ENCODE data around the gene GNG4.

The GNG4 gene

DNA sequence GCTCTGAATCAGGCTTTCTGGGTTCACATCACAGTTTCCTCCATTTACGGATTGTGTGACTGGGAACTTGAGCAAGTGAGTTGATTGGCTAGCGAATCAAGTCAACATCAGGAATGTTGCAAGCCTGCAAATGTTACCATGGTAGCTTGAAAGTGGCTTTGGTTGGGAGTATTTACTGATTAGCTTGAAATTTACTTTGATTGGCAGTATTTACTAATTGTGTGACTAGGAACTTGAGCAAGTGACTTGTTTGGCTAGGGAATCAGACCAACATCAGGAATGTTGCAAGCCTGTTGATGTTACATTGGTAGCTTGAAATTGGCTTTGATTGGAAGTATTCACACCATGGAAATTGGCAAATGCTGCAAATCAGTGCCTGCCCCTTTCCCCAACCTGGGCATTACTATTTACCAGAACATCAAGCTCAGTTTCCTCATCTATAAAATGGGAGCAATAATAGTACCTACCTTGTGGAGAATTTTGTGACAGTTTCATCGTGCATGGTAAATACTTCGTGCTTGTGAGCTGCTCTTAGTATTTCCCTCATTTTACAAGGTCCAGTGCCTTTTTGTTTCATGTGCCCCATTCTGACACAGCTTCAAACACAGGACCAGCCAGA is 122.3 kb downstream of the GNG4 start:
- DNase-seq (ENCODE audit: low spot score), result no peak

DNA sequence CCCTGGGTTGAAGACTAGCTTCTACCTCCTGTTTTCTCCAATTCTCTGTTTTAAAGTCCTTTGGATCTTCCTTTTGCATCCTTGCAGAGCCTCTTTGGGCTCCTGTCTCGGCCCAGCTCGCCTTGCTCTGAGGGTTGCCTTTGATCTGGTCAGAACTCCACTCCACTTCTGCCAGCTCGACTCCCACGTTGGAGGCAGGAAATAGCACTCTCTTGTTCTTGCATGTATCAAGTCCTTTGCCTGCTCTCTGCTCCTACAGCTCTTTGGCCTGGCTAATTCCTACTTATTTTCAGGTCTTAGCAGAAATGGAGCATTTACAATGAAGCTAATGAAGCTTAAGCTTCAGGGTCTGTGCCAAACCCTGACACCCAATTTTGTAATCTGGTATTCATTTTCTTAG is 124.3 kb downstream of the GNG4 start:
- no peak for DNase-seq (ENCODE audit: low spot score)

DNA sequence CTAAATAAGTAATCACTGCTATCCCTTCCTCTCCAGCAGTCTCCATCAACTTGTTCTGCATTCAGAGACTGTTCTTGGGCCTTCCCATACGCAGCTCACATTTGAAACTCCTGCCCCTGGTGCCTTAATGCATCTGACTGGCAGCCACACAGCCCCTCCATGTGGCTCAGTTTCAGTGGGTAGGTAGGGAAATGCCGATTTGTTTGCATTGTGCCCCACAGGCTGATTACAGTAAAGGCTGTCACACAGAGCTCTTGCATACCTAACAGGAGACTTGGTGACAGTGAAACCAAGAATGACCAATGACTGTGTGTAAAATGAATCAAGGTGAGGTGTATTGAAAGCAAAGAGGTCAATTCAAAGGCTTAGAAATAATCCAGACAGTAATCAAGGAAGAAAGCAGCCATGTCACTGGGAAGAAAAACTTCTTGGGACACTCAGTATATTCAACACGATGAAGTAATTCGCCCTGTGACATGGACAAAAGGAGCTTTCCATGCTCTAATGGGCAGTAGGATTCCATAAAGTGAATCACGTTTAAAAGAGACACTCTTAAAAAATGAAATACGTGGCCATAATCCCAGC is 132.6 kb downstream of the GNG4 start:
- no peak for DNase-seq (ENCODE audit: low spot score)

DNA sequence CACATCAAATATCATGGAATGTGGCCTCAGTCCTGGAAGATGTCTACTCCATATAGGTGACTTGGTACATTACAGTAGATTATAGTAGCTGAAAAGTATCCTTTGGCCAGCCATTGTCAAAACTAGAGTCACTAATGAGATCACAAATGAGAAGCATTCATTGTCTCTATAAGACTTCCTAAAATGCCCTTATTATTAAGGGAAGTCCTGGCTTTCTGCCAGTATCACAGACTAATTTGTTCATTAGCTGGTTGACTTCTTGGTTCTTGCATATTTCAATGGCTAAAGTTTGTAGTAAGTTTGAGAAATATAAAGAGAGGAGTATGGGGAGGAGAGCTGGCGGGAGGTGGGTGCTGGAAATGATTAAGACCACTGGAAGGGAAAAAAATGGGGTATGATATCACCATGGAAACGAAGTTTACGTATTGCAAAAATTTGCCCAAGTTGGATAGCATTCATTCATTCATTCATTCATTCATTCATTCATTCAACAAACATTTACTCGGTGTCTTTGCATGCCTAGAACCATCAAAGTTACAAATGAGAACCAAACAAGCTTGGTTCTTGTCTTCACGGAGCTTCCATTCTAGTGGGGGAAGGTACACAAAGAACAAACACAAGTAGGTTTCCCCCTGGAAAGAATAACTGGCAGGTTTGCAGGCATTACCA is 133.6 kb downstream of the GNG4 start:
- DNase-seq (ENCODE audit: low spot score), result no peak

DNA sequence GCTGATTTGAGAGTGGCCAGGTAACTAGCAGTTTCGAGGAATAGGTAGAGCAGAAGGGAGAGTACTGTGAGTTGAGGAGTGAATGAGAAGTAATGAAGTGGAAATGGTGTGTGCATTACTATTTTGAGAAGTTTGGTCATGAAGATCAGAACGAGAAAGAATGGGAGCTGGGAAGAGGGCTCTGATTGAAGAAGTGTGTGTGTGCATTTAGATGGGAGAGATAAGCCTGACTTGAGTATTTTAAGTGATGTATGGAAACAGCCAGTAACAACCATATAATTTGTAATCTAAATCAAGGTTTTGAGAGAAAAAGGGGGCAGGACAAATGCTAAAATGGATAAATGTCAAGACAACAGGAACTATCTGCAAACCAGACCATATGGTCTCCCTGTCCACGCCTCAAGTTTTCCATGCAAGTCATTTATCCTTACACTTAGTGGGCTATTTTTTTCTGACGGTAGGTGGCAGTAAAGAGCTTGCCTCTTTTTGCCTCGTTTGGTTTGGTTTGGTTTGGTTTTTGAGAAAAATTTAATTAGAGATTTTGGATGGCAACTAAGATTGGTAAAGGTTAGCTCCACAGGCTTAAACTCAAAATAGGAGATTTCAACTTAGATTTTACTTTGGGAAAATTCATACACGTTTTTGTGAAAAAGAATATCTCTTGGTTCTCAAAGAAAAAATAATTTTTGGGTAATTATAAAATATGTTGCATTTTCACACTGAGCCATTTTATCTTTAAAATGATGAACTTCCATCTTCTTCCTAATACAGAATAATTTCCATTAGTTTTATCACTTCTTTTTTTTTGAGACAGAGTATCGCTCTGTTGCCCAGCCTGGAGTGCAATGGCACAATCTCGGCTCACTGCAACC is 135.9 kb downstream of the GNG4 start:
- DNase-seq (ENCODE audit: low spot score), result peak; percentile 79

DNA sequence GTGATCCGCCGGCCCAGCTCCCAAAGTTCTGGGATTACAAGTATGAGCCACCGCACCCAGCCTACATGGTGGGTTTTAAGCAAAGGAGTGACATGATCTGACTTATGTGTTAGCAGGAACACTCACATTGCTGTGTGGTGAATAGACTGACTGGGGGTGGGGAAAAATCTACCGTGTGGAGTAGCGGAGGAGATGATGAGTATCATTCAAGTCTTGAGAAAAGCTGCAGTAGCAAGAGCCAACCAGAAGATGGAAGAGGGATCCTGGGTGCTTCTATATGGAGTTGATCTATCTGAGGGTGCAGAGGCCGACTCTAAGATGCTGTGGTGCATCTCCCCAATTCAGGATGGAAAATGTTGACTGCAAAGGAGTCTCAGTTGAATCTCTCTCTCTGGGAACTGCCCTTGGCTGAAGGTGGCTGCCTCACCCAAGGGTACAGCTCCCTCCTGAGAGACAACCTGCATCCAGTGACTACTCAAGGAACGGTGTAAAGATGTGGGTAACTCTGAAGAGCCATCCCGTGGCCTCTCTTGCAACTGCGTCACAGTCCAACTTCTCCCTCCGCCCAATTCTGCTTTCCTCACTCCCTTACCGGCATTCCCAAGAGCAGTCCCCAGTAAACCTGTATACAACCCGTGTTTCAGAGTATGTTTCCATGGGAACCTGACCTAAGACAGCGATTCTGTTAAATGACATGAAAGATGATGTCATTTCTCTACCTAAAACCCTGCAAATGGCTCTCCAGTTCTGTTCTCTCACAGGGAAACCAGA is 137.9 kb downstream of the GNG4 start:
- DNase-seq (ENCODE audit: low spot score), result peak; percentile 59

DNA sequence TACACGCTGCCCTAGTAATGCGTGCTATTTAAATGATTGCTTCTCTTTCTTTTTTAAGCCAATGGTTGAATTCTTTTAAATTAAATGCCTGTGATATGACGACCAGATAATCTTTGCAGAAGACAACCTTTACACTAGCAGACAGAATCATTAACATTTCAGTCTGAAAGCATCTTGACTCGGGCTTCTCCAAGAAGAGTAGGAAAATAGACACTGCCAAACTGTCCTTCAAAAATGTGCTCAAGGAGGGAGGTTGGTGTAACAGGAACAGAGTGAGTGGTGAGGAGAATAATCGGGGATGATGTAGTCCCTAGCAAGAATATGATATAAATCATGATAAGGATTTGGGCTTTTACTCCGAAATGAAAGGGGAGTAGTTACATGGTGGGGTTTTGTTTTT is 138.8 kb downstream of the GNG4 start:
- DNase-seq (ENCODE audit: low spot score), result no peak

DNA sequence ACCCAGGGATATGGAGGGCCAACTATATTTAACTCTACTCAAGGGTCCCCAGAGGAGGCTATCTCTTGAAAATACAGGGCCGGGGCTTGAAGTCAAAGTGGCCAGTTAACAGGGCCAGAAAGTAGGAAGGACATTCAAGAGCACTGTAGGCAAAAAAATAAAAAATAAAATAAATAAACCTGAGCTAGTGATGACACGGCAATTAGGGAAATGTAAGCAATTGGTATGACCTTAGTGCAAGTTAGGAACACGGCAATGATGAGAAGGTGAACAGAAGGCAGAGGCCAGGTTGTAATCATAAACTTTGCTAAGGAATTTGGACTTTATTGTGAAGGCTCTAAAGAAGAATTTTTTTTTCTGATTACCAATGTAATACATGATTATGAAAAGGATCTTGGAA is 142.0 kb downstream of the GNG4 start:
- DNase-seq (ENCODE audit: low spot score), result no peak

DNA sequence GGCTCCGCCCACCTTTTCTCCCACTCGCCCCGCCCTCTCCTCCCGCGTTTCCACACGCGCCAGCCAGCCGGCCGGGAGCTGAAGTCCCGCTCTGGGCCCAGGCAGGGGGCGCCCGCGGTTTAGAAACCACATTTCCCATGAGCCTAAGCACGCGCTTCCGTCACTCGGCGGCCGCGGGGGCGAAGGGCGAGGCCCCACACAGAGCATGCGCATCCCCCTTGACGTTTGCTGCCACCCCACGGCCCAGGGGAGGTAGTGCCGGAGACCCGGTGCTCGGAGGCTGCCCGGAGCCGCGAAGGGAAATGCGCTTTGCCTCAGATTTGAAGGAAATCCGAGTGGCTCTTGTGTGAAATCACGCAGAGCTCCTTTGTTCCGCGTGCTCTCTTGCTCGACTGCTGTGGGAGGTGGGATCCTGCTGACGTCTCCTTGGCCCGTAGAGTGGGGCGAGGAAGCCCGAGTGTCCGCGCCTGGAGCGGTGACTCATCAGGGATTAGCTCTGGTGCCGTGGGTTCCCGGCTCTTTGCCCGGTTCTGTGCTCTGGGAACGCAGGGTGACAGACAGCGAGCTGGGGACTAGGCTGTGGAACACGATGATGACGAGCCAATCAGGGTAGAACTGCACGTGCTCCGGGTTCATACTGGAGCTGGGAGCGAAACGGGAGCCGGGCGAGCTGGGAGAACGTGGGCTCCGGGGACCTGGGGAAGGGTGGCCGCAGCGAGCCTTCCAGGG is 144.9 kb downstream of the GNG4 start:
- DNase-seq (ENCODE audit: low spot score), result peak; percentile 98

DNA sequence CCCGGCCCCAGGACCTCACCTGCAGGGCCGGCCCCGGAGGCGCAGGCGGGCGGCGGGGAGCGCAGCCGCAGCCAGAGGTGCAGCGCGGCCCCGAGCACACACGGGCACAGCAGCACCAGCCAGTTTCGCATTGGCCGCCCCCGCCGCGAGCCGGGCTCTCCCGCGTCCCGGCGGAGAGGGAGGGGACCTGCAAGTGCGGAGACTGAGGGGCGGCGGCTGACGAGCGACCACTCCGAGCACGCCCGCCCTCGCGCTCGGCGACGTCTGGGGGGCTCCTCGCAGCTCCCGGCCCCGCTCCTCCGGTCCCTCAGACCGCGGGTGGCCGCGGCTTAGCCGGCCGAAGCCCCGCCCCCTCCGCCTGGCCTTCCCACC is 145.5 kb downstream of the GNG4 start, which contains the start of gene B3GALNT2:
Gene B3GALNT2, minus strand, starts transcription at position 331 of the 372 bp plus-strand sequence. Its CDS starts 200 bp downstream, at position 131.
- no peak for DNase-seq (ENCODE audit: low spot score)

DNA sequence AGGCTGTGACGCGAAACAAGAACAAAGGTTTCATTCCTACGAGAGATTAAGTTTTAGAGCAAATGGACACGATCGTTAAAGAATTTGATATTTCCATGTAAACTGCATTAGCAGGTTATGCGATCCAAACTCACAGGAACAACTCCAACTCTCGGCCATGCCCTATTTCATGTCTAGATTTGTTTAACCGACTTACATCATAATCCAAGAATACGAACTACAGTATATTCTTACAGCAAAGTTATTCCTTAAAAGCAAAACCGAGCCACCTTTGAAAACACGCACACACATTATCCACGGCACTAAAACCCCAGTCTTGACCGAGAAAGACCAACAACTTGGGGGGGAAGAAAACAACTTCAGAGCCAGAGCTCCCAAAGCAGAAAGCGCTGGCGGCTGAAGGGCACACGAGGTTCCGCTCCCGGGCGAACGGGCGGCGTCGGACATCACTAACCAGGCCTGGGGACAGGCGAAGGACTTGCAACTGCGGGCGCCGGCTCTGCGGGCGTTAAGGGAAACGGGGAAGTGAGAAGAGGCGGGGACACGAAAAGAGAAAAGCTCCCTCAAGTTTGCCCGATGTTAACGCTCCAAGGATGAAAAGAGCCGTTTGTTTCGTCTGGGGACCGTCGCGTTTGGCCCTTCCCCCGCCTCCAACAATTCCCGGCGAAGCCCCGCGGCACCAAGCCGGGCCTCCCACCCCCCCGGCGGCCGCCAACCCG is 146.0 kb downstream of the GNG4 start:
- peak; percentile 69 for DNase-seq (ENCODE audit: low spot score)

DNA sequence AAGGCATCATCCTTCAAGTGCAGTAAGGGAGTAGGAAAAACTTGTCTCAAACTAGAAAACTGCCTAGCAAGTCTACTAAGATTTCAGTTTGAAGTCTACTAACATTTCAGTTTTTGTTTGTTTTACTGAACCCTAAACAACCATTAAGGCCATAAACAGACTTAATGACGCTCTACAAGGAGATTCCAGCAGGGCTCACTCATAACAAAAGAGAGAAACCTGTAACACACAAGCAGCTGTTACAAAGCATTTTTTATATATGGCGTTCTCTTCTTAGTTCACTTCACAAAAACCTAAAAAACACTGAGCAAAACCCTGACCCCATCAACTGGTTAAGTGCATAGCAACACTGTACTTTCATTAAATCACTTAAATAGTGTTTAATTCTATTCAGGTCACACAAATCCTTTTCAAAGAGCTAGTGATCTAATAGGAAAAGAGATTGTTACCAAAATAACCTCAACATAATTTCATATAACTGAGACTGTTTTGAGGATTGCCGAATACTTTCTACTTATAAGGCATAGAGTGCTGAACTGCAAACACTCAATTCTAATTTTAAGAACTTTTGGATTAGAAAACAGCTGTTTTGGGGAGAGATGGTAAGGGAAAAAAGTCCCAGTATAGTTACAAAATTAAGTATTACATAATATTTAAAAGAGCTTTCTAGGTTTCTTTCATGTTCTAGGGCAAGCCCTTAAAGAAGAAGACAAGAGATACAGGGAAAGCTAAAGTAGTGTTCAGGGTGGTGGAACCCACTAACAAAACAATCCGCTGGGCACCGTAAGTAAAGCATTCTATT is 146.8 kb downstream of the GNG4 start:
- DNase-seq (ENCODE audit: low spot score), result peak; percentile 73

DNA sequence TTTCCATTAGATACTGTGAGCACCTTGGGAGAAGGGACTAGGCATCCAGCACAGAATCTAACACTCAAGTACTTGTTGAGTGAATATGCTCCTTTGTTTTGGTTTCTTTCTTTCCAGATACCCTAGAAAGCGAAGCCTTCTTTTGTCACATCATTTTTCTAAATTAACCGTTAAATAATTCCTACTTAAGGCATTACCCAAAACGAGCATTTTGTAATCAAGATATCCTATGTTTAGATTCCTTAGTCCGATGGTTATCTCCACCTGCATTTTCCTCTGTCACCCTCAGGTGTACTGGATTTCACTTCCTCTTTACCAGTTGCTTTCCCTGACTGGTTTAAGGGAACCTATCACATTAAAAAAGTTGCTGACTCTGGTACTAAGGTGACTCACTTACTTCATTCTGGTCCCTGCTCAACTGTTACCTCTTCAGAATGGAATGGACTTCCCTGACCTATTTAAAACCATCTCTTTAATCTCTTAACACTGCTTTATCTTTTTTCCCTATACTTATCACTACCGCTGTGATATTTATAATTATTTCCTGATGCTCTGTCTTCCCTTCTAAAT is 148.5 kb downstream of the GNG4 start:
- DNase-seq (ENCODE audit: low spot score), result no peak

All from RKO (cell line).